AG04450 (cell line): ENCODE measurements around the gene GNRH2. TPM values are rescaled to one million over a fixed set of nuclear protein-coding genes. Genes with fewer than 3 reads are reported as not detected.
"Not testable (repeated sequence)": the region's sequence is repeated elsewhere in the genome, so short reads cannot be mapped to it uniquely, and the experiment has no call there.

Experiments
- CTCF ChIA-PET: fragments of 300-600, 350-600 bp; formaldehyde crosslinking; extraction: SDS; loops from one replicate; lab custom pipeline; 2022; ENCODE audit warnings: antibody characterized with exemption, inconsistent platforms; lab: Charles Lee
- POLR2A ChIA-PET: fragments of 350-600 bp; formaldehyde crosslinking; extraction: SDS; loops from one replicate; lab custom pipeline; 2021; ENCODE audit warnings: antibody characterized with exemption, inconsistent platforms; lab: Yijun Ruan, JAX
- DNase-seq: peaks from one replicate; pipeline ENCODE4 v3.0.0-alpha.2; 2011; ENCODE audit warnings: low read depth, low spot score
- H3K27ac ChIP-seq: one replicate; pipeline ENCODE4 v1.5.1; 2012; ENCODE audit warnings: low read depth, low read length, control low read depth
- H3K27me3 ChIP-seq: one replicate; pipeline ENCODE4 v1.6.0; 2012; ENCODE audit warnings: low read length; ENCODE audit not compliant: control insufficient read depth, insufficient read depth
- H3K4me3 ChIP-seq: 2 replicates; pipeline ENCODE4 v1.5.1; 2011; ENCODE audit warnings: mild to moderate bottlenecking, low read depth, low read length, control low read depth
- H3K9me3 ChIP-seq: 2 replicates; pipeline ENCODE4 v1.5.1; 2012; ENCODE audit warnings: low read length; ENCODE audit not compliant: control insufficient read depth, insufficient read depth
- polyA plus RNA-seq: library from polyadenylated mRNA; depleted of rRNA; stranded (reverse); fragments of >200 nt; gene quantifications from 2 replicates; pipeline ENCODE4 v1.2.3, GENCODE V29; 2011
- TF ChIP-seq, protein P1 (sequence below): IDR thresholded peaks from 2 replicates; pipeline ENCODE4 v1.5.1; 2011; ENCODE audit warnings: low read depth, low read length, control low read depth, inconsistent platforms

GNRH2 gene
- polyA plus RNA-seq, 1 experiment = not detected

DNA sequence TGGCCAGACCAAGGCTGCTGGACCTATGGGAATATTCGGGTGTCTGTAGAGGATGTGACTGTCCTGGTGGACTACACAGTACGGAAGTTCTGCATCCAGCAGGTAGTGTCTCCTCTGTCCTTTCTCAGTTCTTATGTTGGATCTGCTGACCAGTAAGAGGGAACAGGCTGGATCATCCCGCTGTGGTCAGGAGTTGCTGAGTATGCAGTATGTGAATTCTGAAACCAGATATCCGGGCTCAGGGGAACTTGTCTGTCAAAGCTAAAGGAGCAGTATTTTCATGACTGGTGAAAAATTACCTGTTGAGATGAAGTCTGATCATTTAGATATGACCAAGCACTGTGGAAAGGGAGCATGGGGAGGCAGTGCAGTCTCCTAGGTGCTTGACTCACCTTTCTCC lies 22.1 kb upstream of the GNRH2 start:
- CTCF ChIA-PET = no interaction called here
- Histone ChIP-seq H3K27me3 (no peaks in the 10 kb centered on the region), H3K27ac (no peak overlapping the region), H3K9me3 (no peaks in the 10 kb centered on the region), H3K4me3 (no peak overlapping the region)
- TF ChIP-seq, protein P1, sequence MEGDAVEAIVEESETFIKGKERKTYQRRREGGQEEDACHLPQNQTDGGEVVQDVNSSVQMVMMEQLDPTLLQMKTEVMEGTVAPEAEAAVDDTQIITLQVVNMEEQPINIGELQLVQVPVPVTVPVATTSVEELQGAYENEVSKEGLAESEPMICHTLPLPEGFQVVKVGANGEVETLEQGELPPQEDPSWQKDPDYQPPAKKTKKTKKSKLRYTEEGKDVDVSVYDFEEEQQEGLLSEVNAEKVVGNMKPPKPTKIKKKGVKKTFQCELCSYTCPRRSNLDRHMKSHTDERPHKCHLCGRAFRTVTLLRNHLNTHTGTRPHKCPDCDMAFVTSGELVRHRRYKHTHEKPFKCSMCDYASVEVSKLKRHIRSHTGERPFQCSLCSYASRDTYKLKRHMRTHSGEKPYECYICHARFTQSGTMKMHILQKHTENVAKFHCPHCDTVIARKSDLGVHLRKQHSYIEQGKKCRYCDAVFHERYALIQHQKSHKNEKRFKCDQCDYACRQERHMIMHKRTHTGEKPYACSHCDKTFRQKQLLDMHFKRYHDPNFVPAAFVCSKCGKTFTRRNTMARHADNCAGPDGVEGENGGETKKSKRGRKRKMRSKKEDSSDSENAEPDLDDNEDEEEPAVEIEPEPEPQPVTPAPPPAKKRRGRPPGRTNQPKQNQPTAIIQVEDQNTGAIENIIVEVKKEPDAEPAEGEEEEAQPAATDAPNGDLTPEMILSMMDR = no peak
- POLR2A ChIA-PET = no interaction called here
- DNase-seq = no peak

GRCh38 chr20:3021777-3022176 lies 21.6 kb upstream of the GNRH2 start:
- CTCF ChIA-PET = no interaction called here
- H3K9me3 ChIP-seq = no peaks in the 10 kb centered on the region
- TF ChIP-seq, protein P1 = no peak
- DNase-seq = no peak
- H3K4me3 ChIP-seq = no peak overlapping the region
- POLR2A ChIA-PET = no interaction called here
- H3K27me3 ChIP-seq = no peaks in the 10 kb centered on the region
- H3K27ac ChIP-seq = no peak overlapping the region

- POLR2A ChIA-PET, H3K4me3 ChIP-seq, DNase-seq, H3K27me3 ChIP-seq, H3K27ac ChIP-seq, CTCF ChIA-PET, H3K9me3 ChIP-seq: not testable (repeated sequence)
These were observed 20.6 kb upstream of the GNRH2 start for GRCh38 chr20:3022559-3023490.

DNA sequence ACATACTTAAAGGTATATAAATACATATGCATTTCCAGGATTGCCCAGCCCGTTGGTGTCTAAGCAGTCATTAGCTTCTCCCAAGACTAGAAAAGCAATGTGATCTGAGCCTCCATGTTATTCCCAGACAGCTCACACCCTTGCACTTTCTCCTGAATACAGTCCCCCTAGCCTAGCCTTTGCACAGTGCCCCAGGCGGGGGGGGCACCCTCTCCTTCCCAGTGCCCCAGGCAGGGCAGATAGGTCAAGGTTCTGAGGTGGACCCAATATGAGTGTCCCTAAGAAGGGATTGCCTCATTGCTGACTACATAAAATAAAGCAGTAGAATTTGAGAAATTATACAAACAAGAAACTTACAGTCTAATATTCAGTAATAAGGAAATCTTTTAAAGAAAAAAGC lies 15.4 kb upstream of the GNRH2 start:
- Histone ChIP-seq H3K27ac (no peak overlapping the region), H3K4me3 (no peak overlapping the region), H3K9me3 (no peaks in the 10 kb centered on the region), H3K27me3 (no peaks in the 10 kb centered on the region)
- POLR2A ChIA-PET = no interaction called here
- TF ChIP-seq, protein P1 = no peak
- CTCF ChIA-PET = no interaction called here
- no peak for DNase-seq

DNA sequence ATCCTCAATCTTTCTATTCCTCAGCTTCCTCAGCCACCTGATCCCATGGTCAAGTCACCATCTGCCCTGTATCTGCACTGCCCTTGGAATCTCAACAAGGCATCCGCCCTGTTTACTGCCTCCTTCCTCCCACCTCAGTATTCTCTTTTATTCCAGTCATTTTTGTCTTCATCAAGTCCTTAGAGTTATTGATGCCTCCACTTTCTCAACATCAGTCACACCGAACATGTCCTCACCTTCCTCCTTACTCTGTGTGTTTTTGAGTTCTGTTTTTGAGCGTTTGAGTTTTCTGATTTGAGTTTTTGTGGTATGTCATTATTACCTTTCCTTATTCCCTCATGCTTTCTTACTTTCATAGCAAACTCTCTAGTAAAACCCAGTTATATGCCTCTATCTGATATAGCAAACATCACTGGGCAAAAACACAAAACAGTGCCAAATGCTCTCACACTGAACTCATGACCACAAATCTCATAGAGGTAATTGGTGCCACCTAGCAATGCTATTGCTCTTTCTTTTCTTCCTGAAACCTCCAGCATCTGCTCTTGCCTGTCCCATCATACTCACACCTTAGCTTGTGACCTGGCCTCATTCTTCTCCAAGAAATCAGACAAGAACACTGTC lies 11.8 kb upstream of the GNRH2 start:
- TF ChIP-seq, protein P1 = no peak
- ChIA-PET POLR2A (no interaction called here), CTCF (no interaction called here)
- Histone ChIP-seq H3K9me3 (no peaks in the 10 kb centered on the region), H3K4me3 (no peak overlapping the region), H3K27me3 (no peaks in the 10 kb centered on the region), H3K27ac (no peak overlapping the region)
- DNase-seq = no peak
